Ishikawa (cell line): ENCODE data around the gene CDH23.

ENCODE experiments used
- CEBPB ChIP-seq: IDR thresholded peaks from 2 replicates; pipeline ENCODE4 v1.6.1; 2012
- CREB1 ChIP-seq: IDR thresholded peaks from 2 replicates; pipeline ENCODE4 v1.6.1; 2012; ENCODE audit warnings: low read depth
- EGR1 ChIP-seq: IDR thresholded peaks from 2 replicates; pipeline ENCODE4 v1.6.1; 2012
- FOXM1 ChIP-seq: IDR thresholded peaks from 2 replicates; pipeline ENCODE4 v1.6.1; 2012; ENCODE audit warnings: low read depth, borderline replicate concordance
- MAX ChIP-seq: IDR thresholded peaks from 2 replicates; pipeline ENCODE4 v1.6.1; 2012
- RAD21 ChIP-seq: IDR thresholded peaks from 2 replicates; pipeline ENCODE4 v1.6.1; 2012; ENCODE audit warnings: low read depth
- TCF12 ChIP-seq: IDR thresholded peaks from 2 replicates; pipeline ENCODE4 v1.6.1; 2012; ENCODE audit warnings: low read depth
- TF ChIP-seq, protein P1 (sequence below): IDR thresholded peaks from 2 replicates; pipeline ENCODE4 v1.6.1; 2012; ENCODE audit warnings: low read depth, mild to moderate bottlenecking

DNA sequence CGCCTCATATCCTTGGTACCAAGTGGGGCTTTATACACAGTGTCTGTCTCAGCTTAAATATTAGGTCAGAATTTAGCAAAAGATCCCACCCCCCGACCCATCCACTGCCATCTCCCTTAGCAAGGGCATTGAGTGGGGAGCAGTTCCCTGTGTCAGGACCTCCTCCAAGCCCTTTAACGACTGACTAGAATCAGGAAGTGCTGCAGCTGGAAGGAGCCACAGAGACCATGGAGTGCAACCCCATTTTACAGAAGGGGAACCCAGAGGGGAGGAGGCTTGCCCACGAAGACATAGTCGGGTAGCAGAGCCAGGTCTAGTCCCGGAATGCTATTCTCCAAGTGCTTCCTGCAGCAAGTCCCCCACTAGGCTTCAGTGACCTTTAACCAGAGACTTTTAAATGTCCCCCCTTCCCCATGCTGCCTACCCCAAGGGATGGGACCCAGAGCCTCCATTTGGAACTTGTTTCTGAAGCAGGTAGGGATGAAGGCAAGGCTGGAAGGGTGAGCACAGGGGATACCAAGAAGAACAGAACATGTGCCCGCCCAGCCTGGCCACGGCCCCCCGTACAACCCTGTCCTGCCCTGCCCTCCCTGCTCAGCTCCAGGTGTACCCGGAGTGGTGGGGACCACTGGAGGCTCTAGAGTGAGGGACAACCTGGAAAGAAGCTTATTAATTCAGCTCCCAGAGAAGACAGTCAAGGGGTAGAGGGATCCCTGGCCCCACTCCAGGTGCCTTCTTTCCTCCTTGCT, 281.5 kb downstream of the CDH23 start:
- no peak for TF ChIP-seq CEBPB
- no peak for TF ChIP-seq RAD21
- TF ChIP-seq MAX, result no peak
- TF ChIP-seq TCF12, result no peak
- TF ChIP-seq FOXM1, result no peak
- TF ChIP-seq, protein P1, sequence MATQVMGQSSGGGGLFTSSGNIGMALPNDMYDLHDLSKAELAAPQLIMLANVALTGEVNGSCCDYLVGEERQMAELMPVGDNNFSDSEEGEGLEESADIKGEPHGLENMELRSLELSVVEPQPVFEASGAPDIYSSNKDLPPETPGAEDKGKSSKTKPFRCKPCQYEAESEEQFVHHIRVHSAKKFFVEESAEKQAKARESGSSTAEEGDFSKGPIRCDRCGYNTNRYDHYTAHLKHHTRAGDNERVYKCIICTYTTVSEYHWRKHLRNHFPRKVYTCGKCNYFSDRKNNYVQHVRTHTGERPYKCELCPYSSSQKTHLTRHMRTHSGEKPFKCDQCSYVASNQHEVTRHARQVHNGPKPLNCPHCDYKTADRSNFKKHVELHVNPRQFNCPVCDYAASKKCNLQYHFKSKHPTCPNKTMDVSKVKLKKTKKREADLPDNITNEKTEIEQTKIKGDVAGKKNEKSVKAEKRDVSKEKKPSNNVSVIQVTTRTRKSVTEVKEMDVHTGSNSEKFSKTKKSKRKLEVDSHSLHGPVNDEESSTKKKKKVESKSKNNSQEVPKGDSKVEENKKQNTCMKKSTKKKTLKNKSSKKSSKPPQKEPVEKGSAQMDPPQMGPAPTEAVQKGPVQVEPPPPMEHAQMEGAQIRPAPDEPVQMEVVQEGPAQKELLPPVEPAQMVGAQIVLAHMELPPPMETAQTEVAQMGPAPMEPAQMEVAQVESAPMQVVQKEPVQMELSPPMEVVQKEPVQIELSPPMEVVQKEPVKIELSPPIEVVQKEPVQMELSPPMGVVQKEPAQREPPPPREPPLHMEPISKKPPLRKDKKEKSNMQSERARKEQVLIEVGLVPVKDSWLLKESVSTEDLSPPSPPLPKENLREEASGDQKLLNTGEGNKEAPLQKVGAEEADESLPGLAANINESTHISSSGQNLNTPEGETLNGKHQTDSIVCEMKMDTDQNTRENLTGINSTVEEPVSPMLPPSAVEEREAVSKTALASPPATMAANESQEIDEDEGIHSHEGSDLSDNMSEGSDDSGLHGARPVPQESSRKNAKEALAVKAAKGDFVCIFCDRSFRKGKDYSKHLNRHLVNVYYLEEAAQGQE, result no peak
- no peak for TF ChIP-seq CREB1
- TF ChIP-seq EGR1, result no peak
